Endothelial cell (in vitro differentiated cells): ENCODE results near the gene SIRT7. TPM values are rescaled to one million over a fixed set of nuclear protein-coding genes. Genes with fewer than 3 reads are reported as not detected.

Experiments
- DNase-seq: peaks from one replicate; pipeline ENCODE4 v3.0.0; 2021; ENCODE audit warnings: low spot score
- H3K27ac Mint-ChIP-seq: one replicate; pipeline ENCODE4 v1.8.0; 2021; ENCODE audit warnings: mixed read lengths, inconsistent platforms; ENCODE audit not compliant: unreplicated experiment
- H3K27me3 Mint-ChIP-seq: one replicate; pipeline ENCODE4 v1.8.0; 2021; ENCODE audit warnings: mild to moderate bottlenecking, moderate library complexity, mixed read lengths, inconsistent platforms; ENCODE audit not compliant: unreplicated experiment
- H3K36me3 Mint-ChIP-seq: one replicate; pipeline ENCODE4 v1.8.0; 2021; ENCODE audit warnings: mild to moderate bottlenecking, low read depth, mixed read lengths, inconsistent platforms; ENCODE audit not compliant: unreplicated experiment
- H3K4me1 Mint-ChIP-seq: one replicate; pipeline ENCODE4 v1.8.0; 2021; ENCODE audit warnings: mild to moderate bottlenecking, mixed read lengths, inconsistent platforms; ENCODE audit not compliant: unreplicated experiment
- H3K4me3 Mint-ChIP-seq: one replicate; pipeline ENCODE4 v1.8.0; 2021; ENCODE audit warnings: mild to moderate bottlenecking, mixed read lengths, inconsistent platforms; ENCODE audit not compliant: unreplicated experiment
- H3K9me3 Mint-ChIP-seq: one replicate; pipeline ENCODE4 v1.8.0; 2021; ENCODE audit warnings: mixed read lengths, inconsistent platforms; ENCODE audit not compliant: unreplicated experiment
- CTCF ChIP-seq: fragments of 200-600 bp; sonication (generic); IDR thresholded peaks from one replicate; pipeline ENCODE4 v1.5.0; 2021; ENCODE audit warnings: antibody characterized with exemption; ENCODE audit not compliant: unreplicated experiment
- total RNA-seq: library from RNA; stranded (reverse); fragmentation: NEBNext Ultra II Directional; extraction: Animal tissue kit (Norgen Biotek cat#: 25700); gene quantifications from one replicate; pipeline ENCODE4 v1.2.1, GENCODE V29; 2021; ENCODE audit not compliant: unreplicated experiment

Gene SIRT7
- total RNA-seq, 1 donor from 2014 or later: 14.4 TPM

GRCh38 chr17:81951785-81952684, 34.1 kb upstream of the SIRT7 start:
- no peak for TF ChIP-seq CTCF
- no peaks in the 10 kb centered on the region for H3K9me3 Mint-ChIP-seq
- H3K27ac Mint-ChIP-seq: no peak overlapping the region
- no peak for DNase-seq
- no peaks in the 10 kb centered on the region for H3K36me3 Mint-ChIP-seq
- no peaks in the 10 kb centered on the region for H3K4me1 Mint-ChIP-seq
- H3K27me3 Mint-ChIP-seq: peaks cover 3% of the 10 kb centered on the region
- H3K4me3 Mint-ChIP-seq: no peak overlapping the region

GRCh38 chr17:81950501-81950900, 32.5 kb upstream of the SIRT7 start:
- no peak for TF ChIP-seq CTCF
- no peak overlapping the region for H3K4me3 Mint-ChIP-seq
- no peaks in the 10 kb centered on the region for H3K36me3 Mint-ChIP-seq
- no peak for DNase-seq
- no peaks in the 10 kb centered on the region for H3K4me1 Mint-ChIP-seq
- H3K27me3 Mint-ChIP-seq: peaks cover 3% of the 10 kb centered on the region
- H3K27ac Mint-ChIP-seq: no peak overlapping the region
- H3K9me3 Mint-ChIP-seq: no peaks in the 10 kb centered on the region

- Mint-ChIP-seq H3K9me3 (no peaks in the 10 kb centered on the region), H3K27ac (no peak overlapping the region), H3K27me3 (peaks cover 3% of the 10 kb centered on the region), H3K4me1 (no peaks in the 10 kb centered on the region), H3K36me3 (no peaks in the 10 kb centered on the region), H3K4me3 (no peak overlapping the region)
- no peak for DNase-seq
- TF ChIP-seq CTCF: no peak
Observed at GRCh38 chr17:81948635-81949378, 30.8 kb upstream of the SIRT7 start.

GRCh38 chr17:81947189-81947588, 29.2 kb upstream of the SIRT7 start, which contains the start of gene MYADML2:
Gene MYADML2, minus strand, starts transcription at chr17:81947233. Its CDS starts 5,492 bp downstream, at chr17:81941741.
- no peak for TF ChIP-seq CTCF
- H3K9me3 Mint-ChIP-seq: no peaks in the 10 kb centered on the region
- H3K4me3 Mint-ChIP-seq: no peak within 1 kb of the TSS
- H3K27me3 Mint-ChIP-seq: peaks cover 3% of the 10 kb centered on the region
- H3K36me3 Mint-ChIP-seq: no peaks in the 10 kb centered on the region
- H3K4me1 Mint-ChIP-seq: no peaks in the 10 kb centered on the region
- H3K27ac Mint-ChIP-seq: peak within 1 kb of the TSS; percentile 48
- DNase-seq: no peak
